HepG2 (cell line): Measurements from ENCODE around the gene POLE. TPM values are rescaled to one million over a fixed set of nuclear protein-coding genes. Genes with fewer than 3 reads are reported as not detected.

Experiments
- ATM ChIP-seq: fragments of 450-650 bp; IDR thresholded peaks from 2 replicates; pipeline ENCODE4 v1.7.1; 2017; ENCODE audit warnings: mild to moderate bottlenecking, borderline replicate concordance
- CHD2 ChIP-seq: IDR thresholded peaks from 2 replicates; pipeline ENCODE4 v1.6.1; 2011; ENCODE audit warnings: low read depth, low read length, improper control_type of control experiment
- EED ChIP-seq: sonication (generic); formaldehyde crosslinking; IDR thresholded peaks from 2 replicates; pipeline ENCODE4 v1.5.0; 2020; ENCODE audit warnings: mild to moderate bottlenecking, missing genetic modification reagents
- HNRNPLL ChIP-seq: fragments of 200-400 bp; formaldehyde crosslinking; IDR thresholded peaks from 2 replicates; pipeline ENCODE4 v1.6.1; 2017; ENCODE audit warnings: mild to moderate bottlenecking, low read depth, low read length; ENCODE audit not compliant: poor library complexity, severe bottlenecking
- MXI1 ChIP-seq: IDR thresholded peaks from 3 replicates; pipeline ENCODE4 v1.6.1; 2012; ENCODE audit warnings: low read depth, low read length, inconsistent platforms, borderline replicate concordance
- TEAD2 ChIP-seq: sonication (generic); formaldehyde crosslinking; IDR thresholded peaks from 2 replicates; pipeline ENCODE4 v1.9.0; 2021; ENCODE audit warnings: missing genetic modification reagents
- ZFY ChIP-seq: sonication (generic); formaldehyde crosslinking; IDR thresholded peaks from 2 replicates; pipeline ENCODE4 v1.4.0; 2020; ENCODE audit warnings: missing genetic modification reagents
- ZNF101 ChIP-seq: sonication (generic); formaldehyde crosslinking; IDR thresholded peaks from 2 replicates; pipeline ENCODE4 v1.4.0; 2020; ENCODE audit warnings: mild to moderate bottlenecking, low read depth, missing genetic modification reagents, borderline replicate concordance
- ZNF33A ChIP-seq: sonication (generic); formaldehyde crosslinking; IDR thresholded peaks from 2 replicates; pipeline ENCODE4 v1.5.1; 2020; ENCODE audit warnings: missing genetic modification reagents, mild to moderate bottlenecking, moderate library complexity, borderline replicate concordance
- ZNF614 ChIP-seq: IDR thresholded peaks from 2 replicates; pipeline ENCODE4 v1.6.1; 2018; ENCODE audit warnings: missing biosample characterization, missing genetic modification reagents, inconsistent platforms, borderline replicate concordance
- ZNF788 ChIP-seq: sonication (generic); formaldehyde crosslinking; IDR thresholded peaks from 2 replicates; pipeline ENCODE4 v1.5.0; 2020; ENCODE audit warnings: mild to moderate bottlenecking, missing genetic modification reagents, borderline replicate concordance
- polyA plus RNA-seq, 8 experiments: library from polyadenylated mRNA; depleted of rRNA in 3 of 8; stranded (reverse) in 7 of 8; unstranded in 1 of 8; fragments of >200 nt; fragmentation: Illumina TruSeq in 4 of 8; extraction: Trizol in 4 of 8; gene quantifications; 2 replicates each; pipeline versions ENCODE4 v1.2.1 to v1.2.3, GENCODE V29; 2011 to 2016; ENCODE audit warnings: low read depth in 4 of 8, missing spikeins in 1 of 8, mixed read lengths in 1 of 8; ENCODE audit not compliant: insufficient read depth in 1 of 8
- total RNA-seq, 5 experiments: library from RNA; depleted of rRNA; stranded (reverse); fragments of >200 nt; fragmentation: Illumina TruSeq; extraction: Trizol; gene quantifications; 2 replicates each; pipeline ENCODE4 v1.2.3, GENCODE V29; 2016; ENCODE audit warnings: low read depth in 1 of 5
- TF ChIP-seq, protein P1 (sequence below): sonication (generic); formaldehyde crosslinking; IDR thresholded peaks from 2 replicates; pipeline ENCODE4 v1.8.0; 2022; ENCODE audit warnings: mild to moderate bottlenecking, missing genetic modification reagents; ENCODE audit not compliant: insufficient replicate concordance
- TF ChIP-seq, protein P2 (sequence below): sonication (generic); formaldehyde crosslinking; IDR thresholded peaks from 2 replicates; pipeline ENCODE4 v1.9.0; 2021; ENCODE audit warnings: mild to moderate bottlenecking, missing genetic modification reagents
- TF ChIP-seq, protein P3 (sequence below): sonication (generic); formaldehyde crosslinking; IDR thresholded peaks from 2 replicates; pipeline ENCODE4 v1.4.0; 2020; ENCODE audit warnings: mild to moderate bottlenecking, missing genetic modification reagents, borderline replicate concordance

POLE gene
- total and polyA plus RNA-seq, 2 of the 13 experiments (the other 11 are each of a cell fraction or from before 2014, with no cell fraction given): 25.3 to 52.2 TPM

DNA sequence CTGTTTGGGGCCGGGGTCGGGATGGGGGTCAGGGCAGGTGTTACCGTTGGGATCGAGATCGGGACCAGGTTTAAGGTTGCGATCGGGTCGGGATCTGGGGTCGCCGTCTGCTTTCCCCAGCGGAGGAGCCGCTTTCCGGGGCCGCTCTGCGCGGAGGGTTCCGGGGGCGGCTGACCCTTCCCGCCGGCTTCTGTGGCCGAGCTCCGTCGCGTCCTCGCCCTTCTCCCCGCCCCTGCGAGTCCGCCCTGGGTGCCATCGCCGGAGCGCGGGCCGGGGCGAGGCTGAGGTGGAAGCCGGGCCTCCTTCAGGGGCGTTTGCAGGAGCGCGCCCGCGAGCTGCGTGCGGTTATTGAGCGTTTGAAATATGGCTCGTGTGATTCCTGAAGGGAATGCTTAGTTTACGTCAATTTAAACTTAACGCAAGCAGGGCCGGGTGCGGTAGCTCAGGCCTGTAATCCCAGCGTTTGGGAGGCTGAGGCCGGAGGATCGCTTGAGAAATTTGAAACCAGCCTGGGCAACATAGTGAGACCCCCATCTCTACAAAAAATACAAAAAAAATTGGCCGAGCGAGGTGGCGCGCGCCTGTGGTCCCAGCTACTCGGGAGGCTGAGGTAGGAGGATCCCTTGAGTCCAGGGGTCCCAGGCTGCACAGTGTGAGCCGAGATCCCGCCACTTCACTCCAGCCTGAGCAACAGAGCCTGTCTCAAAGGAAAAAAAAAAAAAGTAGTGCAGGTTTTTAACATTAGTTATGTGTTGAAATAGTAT lies 24.1 kb upstream of the POLE start (continued):
- TF ChIP-seq ZNF33A (CRISPR knock-in tag): no peak
- TF ChIP-seq MXI1: no peak
- no peak for TF ChIP-seq TEAD2
- TF ChIP-seq HNRNPLL: peak; percentile 89
- no peak for TF ChIP-seq ATM
- no peak for TF ChIP-seq CHD2
- TF ChIP-seq ZNF614 (CRISPR knock-in tag): no peak
- TF ChIP-seq, protein P1, sequence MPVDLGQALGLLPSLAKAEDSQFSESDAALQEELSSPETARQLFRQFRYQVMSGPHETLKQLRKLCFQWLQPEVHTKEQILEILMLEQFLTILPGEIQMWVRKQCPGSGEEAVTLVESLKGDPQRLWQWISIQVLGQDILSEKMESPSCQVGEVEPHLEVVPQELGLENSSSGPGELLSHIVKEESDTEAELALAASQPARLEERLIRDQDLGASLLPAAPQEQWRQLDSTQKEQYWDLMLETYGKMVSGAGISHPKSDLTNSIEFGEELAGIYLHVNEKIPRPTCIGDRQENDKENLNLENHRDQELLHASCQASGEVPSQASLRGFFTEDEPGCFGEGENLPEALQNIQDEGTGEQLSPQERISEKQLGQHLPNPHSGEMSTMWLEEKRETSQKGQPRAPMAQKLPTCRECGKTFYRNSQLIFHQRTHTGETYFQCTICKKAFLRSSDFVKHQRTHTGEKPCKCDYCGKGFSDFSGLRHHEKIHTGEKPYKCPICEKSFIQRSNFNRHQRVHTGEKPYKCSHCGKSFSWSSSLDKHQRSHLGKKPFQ (CRISPR knock-in tag): no peak
- TF ChIP-seq, protein P2, sequence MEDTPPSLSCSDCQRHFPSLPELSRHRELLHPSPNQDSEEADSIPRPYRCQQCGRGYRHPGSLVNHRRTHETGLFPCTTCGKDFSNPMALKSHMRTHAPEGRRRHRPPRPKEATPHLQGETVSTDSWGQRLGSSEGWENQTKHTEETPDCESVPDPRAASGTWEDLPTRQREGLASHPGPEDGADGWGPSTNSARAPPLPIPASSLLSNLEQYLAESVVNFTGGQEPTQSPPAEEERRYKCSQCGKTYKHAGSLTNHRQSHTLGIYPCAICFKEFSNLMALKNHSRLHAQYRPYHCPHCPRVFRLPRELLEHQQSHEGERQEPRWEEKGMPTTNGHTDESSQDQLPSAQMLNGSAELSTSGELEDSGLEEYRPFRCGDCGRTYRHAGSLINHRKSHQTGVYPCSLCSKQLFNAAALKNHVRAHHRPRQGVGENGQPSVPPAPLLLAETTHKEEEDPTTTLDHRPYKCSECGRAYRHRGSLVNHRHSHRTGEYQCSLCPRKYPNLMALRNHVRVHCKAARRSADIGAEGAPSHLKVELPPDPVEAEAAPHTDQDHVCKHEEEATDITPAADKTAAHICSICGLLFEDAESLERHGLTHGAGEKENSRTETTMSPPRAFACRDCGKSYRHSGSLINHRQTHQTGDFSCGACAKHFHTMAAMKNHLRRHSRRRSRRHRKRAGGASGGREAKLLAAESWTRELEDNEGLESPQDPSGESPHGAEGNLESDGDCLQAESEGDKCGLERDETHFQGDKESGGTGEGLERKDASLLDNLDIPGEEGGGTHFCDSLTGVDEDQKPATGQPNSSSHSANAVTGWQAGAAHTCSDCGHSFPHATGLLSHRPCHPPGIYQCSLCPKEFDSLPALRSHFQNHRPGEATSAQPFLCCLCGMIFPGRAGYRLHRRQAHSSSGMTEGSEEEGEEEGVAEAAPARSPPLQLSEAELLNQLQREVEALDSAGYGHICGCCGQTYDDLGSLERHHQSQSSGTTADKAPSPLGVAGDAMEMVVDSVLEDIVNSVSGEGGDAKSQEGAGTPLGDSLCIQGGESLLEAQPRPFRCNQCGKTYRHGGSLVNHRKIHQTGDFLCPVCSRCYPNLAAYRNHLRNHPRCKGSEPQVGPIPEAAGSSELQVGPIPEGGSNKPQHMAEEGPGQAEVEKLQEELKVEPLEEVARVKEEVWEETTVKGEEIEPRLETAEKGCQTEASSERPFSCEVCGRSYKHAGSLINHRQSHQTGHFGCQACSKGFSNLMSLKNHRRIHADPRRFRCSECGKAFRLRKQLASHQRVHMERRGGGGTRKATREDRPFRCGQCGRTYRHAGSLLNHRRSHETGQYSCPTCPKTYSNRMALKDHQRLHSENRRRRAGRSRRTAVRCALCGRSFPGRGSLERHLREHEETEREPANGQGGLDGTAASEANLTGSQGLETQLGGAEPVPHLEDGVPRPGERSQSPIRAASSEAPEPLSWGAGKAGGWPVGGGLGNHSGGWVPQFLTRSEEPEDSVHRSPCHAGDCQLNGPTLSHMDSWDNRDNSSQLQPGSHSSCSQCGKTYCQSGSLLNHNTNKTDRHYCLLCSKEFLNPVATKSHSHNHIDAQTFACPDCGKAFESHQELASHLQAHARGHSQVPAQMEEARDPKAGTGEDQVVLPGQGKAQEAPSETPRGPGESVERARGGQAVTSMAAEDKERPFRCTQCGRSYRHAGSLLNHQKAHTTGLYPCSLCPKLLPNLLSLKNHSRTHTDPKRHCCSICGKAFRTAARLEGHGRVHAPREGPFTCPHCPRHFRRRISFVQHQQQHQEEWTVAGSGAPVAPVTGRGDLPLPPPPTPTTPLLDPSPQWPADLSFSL (CRISPR knock-in tag): no peak
- TF ChIP-seq ZFY (CRISPR knock-in tag): 0 out of 2 replicates have a peak, but pooled peaks have one; percentile 6
- no peak for TF ChIP-seq EED
- TF ChIP-seq ZNF788 (CRISPR knock-in tag): no peak
- TF ChIP-seq, protein P3, sequence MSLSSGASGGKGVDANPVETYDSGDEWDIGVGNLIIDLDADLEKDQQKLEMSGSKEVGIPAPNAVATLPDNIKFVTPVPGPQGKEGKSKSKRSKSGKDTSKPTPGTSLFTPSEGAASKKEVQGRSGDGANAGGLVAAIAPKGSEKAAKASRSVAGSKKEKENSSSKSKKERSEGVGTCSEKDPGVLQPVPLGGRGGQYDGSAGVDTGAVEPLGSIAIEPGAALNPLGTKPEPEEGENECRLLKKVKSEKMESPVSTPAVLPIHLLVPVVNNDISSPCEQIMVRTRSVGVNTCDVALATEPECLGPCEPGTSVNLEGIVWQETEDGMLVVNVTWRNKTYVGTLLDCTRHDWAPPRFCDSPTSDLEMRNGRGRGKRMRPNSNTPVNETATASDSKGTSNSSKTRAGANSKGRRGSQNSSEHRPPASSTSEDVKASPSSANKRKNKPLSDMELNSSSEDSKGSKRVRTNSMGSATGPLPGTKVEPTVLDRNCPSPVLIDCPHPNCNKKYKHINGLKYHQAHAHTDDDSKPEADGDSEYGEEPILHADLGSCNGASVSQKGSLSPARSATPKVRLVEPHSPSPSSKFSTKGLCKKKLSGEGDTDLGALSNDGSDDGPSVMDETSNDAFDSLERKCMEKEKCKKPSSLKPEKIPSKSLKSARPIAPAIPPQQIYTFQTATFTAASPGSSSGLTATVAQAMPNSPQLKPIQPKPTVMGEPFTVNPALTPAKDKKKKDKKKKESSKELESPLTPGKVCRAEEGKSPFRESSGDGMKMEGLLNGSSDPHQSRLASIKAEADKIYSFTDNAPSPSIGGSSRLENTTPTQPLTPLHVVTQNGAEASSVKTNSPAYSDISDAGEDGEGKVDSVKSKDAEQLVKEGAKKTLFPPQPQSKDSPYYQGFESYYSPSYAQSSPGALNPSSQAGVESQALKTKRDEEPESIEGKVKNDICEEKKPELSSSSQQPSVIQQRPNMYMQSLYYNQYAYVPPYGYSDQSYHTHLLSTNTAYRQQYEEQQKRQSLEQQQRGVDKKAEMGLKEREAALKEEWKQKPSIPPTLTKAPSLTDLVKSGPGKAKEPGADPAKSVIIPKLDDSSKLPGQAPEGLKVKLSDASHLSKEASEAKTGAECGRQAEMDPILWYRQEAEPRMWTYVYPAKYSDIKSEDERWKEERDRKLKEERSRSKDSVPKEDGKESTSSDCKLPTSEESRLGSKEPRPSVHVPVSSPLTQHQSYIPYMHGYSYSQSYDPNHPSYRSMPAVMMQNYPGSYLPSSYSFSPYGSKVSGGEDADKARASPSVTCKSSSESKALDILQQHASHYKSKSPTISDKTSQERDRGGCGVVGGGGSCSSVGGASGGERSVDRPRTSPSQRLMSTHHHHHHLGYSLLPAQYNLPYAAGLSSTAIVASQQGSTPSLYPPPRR (CRISPR knock-in tag): no peak
- no peak for TF ChIP-seq ZNF101 (CRISPR knock-in tag)
